GM10266 (cell line): ENCODE measurements around the gene TXNDC5.

Experiments used
- DNase-seq: peaks from one replicate; pipeline ENCODE4 v3.0.0; 2012; ENCODE audit errors: extremely low spot score
- CTCF ChIP-seq: IDR thresholded peaks from 2 replicates; pipeline ENCODE4 v1.5.1; 2012; ENCODE audit warnings: mild to moderate bottlenecking, low read depth; ENCODE audit not compliant: control insufficient read depth, insufficient read depth; ENCODE audit errors: missing control alignments

TXNDC5 gene

GRCh38 chr6:7907159-7907558, 3.4 kb downstream of the TXNDC5 start:
- TF ChIP-seq CTCF = no peak

DNA sequence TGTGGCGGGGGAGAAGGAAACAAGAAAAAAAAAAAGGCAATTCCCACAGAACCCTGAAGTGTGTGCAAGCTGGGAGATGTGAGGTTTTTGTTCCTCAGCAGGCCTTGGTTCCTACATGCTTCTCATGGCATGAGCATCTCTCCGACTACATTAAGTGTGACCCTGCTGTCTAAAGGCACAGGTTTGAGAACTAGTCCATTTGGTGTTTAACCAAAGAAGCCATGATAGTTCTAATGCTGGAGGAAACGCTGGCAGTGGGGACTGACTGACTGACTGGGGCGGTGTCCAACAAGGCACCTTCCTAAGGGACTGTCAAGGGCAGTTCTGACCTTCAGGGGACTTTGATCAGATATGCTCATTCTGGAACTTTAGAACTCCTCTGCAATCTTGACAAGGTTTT, 3.8 kb downstream of the TXNDC5 start:
- DNase-seq = no peak
- no peak for TF ChIP-seq CTCF

More at GRCh38 chr6:7907159-7907558, 3.4 kb downstream of the TXNDC5 start:
- DNase-seq = no peak

- TF ChIP-seq CTCF = no peak
- DNase-seq = no peak
Observed at GRCh38 chr6:7905416-7905815, 5.2 kb downstream of the TXNDC5 start.

DNA sequence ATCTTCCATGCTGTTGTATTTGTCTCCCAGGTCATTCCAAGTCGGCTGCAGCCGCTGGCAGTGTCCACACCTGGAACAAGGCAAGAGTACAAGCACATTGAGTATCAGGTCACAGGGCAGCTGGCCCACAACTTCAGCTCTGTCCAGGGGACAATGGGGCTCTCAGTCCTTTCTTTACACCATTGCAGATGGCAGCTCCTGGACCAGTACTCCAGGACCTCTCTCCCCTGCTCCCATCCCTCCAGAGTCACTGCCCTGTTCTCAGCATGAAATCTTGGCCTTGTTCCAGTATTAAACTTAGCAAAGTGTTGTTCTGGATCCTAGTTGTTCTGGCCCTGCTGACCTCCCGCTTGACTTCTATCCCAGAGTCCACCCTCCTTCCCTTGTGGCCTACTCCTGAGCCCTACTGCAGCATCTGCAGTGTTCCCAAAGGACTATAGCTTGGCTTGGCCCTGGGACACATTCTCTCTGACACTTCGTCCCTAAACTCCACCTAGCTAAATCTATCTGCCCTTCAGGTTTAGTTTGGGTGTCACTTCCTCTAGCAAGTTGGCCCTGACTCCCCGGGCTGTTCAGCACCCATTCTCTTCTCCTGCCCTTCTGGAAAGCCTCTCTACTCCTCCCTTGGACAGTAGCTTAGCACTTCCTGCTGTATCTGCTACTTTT, 5.8 kb downstream of the TXNDC5 start:
- DNase-seq = no peak
- TF ChIP-seq CTCF = no peak

GRCh38 chr6:7903673-7904072, 6.9 kb downstream of the TXNDC5 start:
- no peak for DNase-seq
- TF ChIP-seq CTCF = no peak

- DNase-seq = no peak
- no peak for TF ChIP-seq CTCF
Observed at GRCh38 chr6:7902867-7903266, 7.7 kb downstream of the TXNDC5 start.

- TF ChIP-seq CTCF = no peak
Observed at GRCh38 chr6:7902221-7902620, 8.4 kb downstream of the TXNDC5 start.

More at GRCh38 chr6:7902221-7902620, 8.4 kb downstream of the TXNDC5 start:
- no peak for DNase-seq
